ENCODE data around the gene DTNB.

Gene DTNB

GRCh38 chr2:25481381-25482300, 191.7 kb downstream of the DTNB start:
- peaks cover 30% of the 10 kb centered on the region for H3K4me1 Mint-ChIP-seq
- H3K9me3 Mint-ChIP-seq = no peaks in the 10 kb centered on the region
- H3K36me3 Mint-ChIP-seq = peaks cover 17% of the 10 kb centered on the region
- no peak for ATAC-seq
- no peak overlapping the region for H3K4me3 Mint-ChIP-seq
- peak overlapping the region; percentile 94 for H3K27ac Mint-ChIP-seq
- H3K27me3 Mint-ChIP-seq = no peaks in the 10 kb centered on the region

- Mint-ChIP-seq H3K4me1 (peaks cover 30% of the 10 kb centered on the region), H3K36me3 (peaks cover 25% of the 10 kb centered on the region), H3K4me3 (no peak overlapping the region), H3K27ac (peak overlapping the region; percentile 94), H3K9me3 (peaks cover 3% of the 10 kb centered on the region), H3K27me3 (no peaks in the 10 kb centered on the region)
- no peak for ATAC-seq
These were observed 192.8 kb downstream of the DTNB start for GRCh38 chr2:25480561-25480960.

GRCh38 chr2:25479761-25480160, 193.6 kb downstream of the DTNB start:
- peaks cover 30% of the 10 kb centered on the region for H3K4me1 Mint-ChIP-seq
- peaks cover 9% of the 10 kb centered on the region for H3K9me3 Mint-ChIP-seq
- peaks cover 33% of the 10 kb centered on the region for H3K36me3 Mint-ChIP-seq
- no peaks in the 10 kb centered on the region for H3K27me3 Mint-ChIP-seq
- H3K4me3 Mint-ChIP-seq = no peak overlapping the region
- no peak for ATAC-seq
- H3K27ac Mint-ChIP-seq = peak overlapping the region; percentile 3

GRCh38 chr2:25478736-25479135, 194.6 kb downstream of the DTNB start:
- Mint-ChIP-seq H3K4me3 (no peak overlapping the region), H3K27me3 (no peaks in the 10 kb centered on the region), H3K27ac (no peak overlapping the region), H3K9me3 (peaks cover 10% of the 10 kb centered on the region), H3K4me1 (peaks cover 21% of the 10 kb centered on the region), H3K36me3 (peaks cover 39% of the 10 kb centered on the region)
- ATAC-seq = no peak

- peaks cover 51% of the 10 kb centered on the region for H3K36me3 Mint-ChIP-seq
- no peaks in the 10 kb centered on the region for H3K27me3 Mint-ChIP-seq
- no peak overlapping the region for H3K4me3 Mint-ChIP-seq
- no peak overlapping the region for H3K27ac Mint-ChIP-seq
- peaks cover 10% of the 10 kb centered on the region for H3K9me3 Mint-ChIP-seq
- H3K4me1 Mint-ChIP-seq = no peaks in the 10 kb centered on the region
- ATAC-seq = no peak
These were observed 199.5 kb downstream of the DTNB start for GRCh38 chr2:25473758-25474340.

GRCh38 chr2:25473131-25473530, 200.2 kb downstream of the DTNB start:
- Mint-ChIP-seq H3K9me3 (peaks cover 10% of the 10 kb centered on the region), H3K4me3 (no peak overlapping the region), H3K4me1 (no peaks in the 10 kb centered on the region), H3K36me3 (peaks cover 45% of the 10 kb centered on the region), H3K27ac (no peak overlapping the region), H3K27me3 (no peaks in the 10 kb centered on the region)
- ATAC-seq = no peak

GRCh38 chr2:25470806-25471205, 202.6 kb downstream of the DTNB start:
- H3K27ac Mint-ChIP-seq = no peak overlapping the region
- H3K9me3 Mint-ChIP-seq = peaks cover 7% of the 10 kb centered on the region
- H3K4me1 Mint-ChIP-seq = no peaks in the 10 kb centered on the region
- ATAC-seq = no peak
- no peaks in the 10 kb centered on the region for H3K27me3 Mint-ChIP-seq
- H3K36me3 Mint-ChIP-seq = peaks cover 36% of the 10 kb centered on the region
- H3K4me3 Mint-ChIP-seq = no peak overlapping the region

GRCh38 chr2:25467743-25468142, 205.6 kb downstream of the DTNB start:
- Mint-ChIP-seq H3K27ac (no peak overlapping the region), H3K4me1 (peaks cover 7% of the 10 kb centered on the region), H3K36me3 (peaks cover 20% of the 10 kb centered on the region), H3K4me3 (no peak overlapping the region), H3K9me3 (peaks cover 5% of the 10 kb centered on the region), H3K27me3 (no peaks in the 10 kb centered on the region)
- ATAC-seq = no peak

GRCh38 chr2:25462021-25462420, 211.4 kb downstream of the DTNB start:
- no peak for ATAC-seq
- no peak overlapping the region for H3K4me3 Mint-ChIP-seq
- H3K27ac Mint-ChIP-seq = no peak overlapping the region
- peaks cover 5% of the 10 kb centered on the region for H3K9me3 Mint-ChIP-seq
- H3K27me3 Mint-ChIP-seq = no peaks in the 10 kb centered on the region
- peaks cover 13% of the 10 kb centered on the region for H3K36me3 Mint-ChIP-seq
- peaks cover 20% of the 10 kb centered on the region for H3K4me1 Mint-ChIP-seq

GRCh38 chr2:25460261-25460905, 213.0 kb downstream of the DTNB start:
- peaks cover 13% of the 10 kb centered on the region for H3K36me3 Mint-ChIP-seq
- no peak for ATAC-seq
- H3K4me1 Mint-ChIP-seq = peaks cover 20% of the 10 kb centered on the region
- no peak overlapping the region for H3K4me3 Mint-ChIP-seq
- peaks cover 5% of the 10 kb centered on the region for H3K9me3 Mint-ChIP-seq
- H3K27me3 Mint-ChIP-seq = no peaks in the 10 kb centered on the region
- peak overlapping the region; percentile 22 for H3K27ac Mint-ChIP-seq

GRCh38 chr2:25454824-25455611, 218.4 kb downstream of the DTNB start:
- Mint-ChIP-seq H3K27ac (no peak overlapping the region), H3K36me3 (peaks cover 15% of the 10 kb centered on the region), H3K9me3 (no peaks in the 10 kb centered on the region), H3K4me1 (peaks cover 35% of the 10 kb centered on the region), H3K27me3 (no peaks in the 10 kb centered on the region), H3K4me3 (no peak overlapping the region)
- ATAC-seq = no peak

- peak overlapping the region; percentile 90 for H3K27ac Mint-ChIP-seq
- peaks cover 15% of the 10 kb centered on the region for H3K36me3 Mint-ChIP-seq
- H3K4me3 Mint-ChIP-seq = no peak overlapping the region
- peak; percentile 86 for ATAC-seq
- peaks cover 37% of the 10 kb centered on the region for H3K4me1 Mint-ChIP-seq
- H3K27me3 Mint-ChIP-seq = no peaks in the 10 kb centered on the region
- no peaks in the 10 kb centered on the region for H3K9me3 Mint-ChIP-seq
These were observed 220.0 kb downstream of the DTNB start for GRCh38 chr2:25453199-25453905.

GRCh38 chr2:25448808-25449207, 224.6 kb downstream of the DTNB start:
- H3K36me3 Mint-ChIP-seq = peaks cover 28% of the 10 kb centered on the region
- no peak overlapping the region for H3K4me3 Mint-ChIP-seq
- peaks cover 75% of the 10 kb centered on the region for H3K4me1 Mint-ChIP-seq
- no peaks in the 10 kb centered on the region for H3K9me3 Mint-ChIP-seq
- no peak overlapping the region for H3K27ac Mint-ChIP-seq
- no peaks in the 10 kb centered on the region for H3K27me3 Mint-ChIP-seq
- no peak for ATAC-seq

- Mint-ChIP-seq H3K9me3 (no peaks in the 10 kb centered on the region), H3K27me3 (no peaks in the 10 kb centered on the region), H3K4me3 (no peak overlapping the region), H3K27ac (no peak overlapping the region), H3K4me1 (peaks cover 58% of the 10 kb centered on the region), H3K36me3 (peaks cover 25% of the 10 kb centered on the region)
- no peak for ATAC-seq
These were observed 226.4 kb downstream of the DTNB start for GRCh38 chr2:25447018-25447417.
